Smooth muscle cell (in vitro differentiated cells): Measurements from ENCODE around the gene SH3BP4. TPM values are rescaled to one million over a fixed set of nuclear protein-coding genes. Genes with fewer than 3 reads are reported as not detected.

Experiments used
- DNase-seq: peaks from one replicate; lab custom pipeline; 2025; ENCODE audit not compliant: unreplicated experiment; lab: John Stamatoyannopoulos, UW
- H2AFZ ChIP-seq: fragments of 200-600 bp; sonication (generic); 2 replicates; pipeline ENCODE4 v1.6.0; 2016; ENCODE audit warnings: antibody characterized with exemption, low read depth, mild to moderate bottlenecking
- H3F3A ChIP-seq: fragments of 200-600 bp; sonication (generic); 2 replicates; pipeline ENCODE4 v1.6.0; 2017; ENCODE audit warnings: antibody characterized with exemption, low read depth
- H3K27ac ChIP-seq: fragments of 200-600 bp; sonication (generic); 2 replicates; pipeline ENCODE4 v1.5.1; 2016; ENCODE audit warnings: low read depth, mild to moderate bottlenecking
- H3K27me3 ChIP-seq: fragments of 200-600 bp; sonication (generic); 2 replicates; pipeline ENCODE4 v1.6.1; 2016; ENCODE audit warnings: low read depth, mild to moderate bottlenecking
- H3K36me3 ChIP-seq: fragments of 200-600 bp; sonication (generic); 2 replicates; pipeline ENCODE4 v1.5.1; 2016; ENCODE audit warnings: low read depth
- H3K4me1 ChIP-seq: fragments of 200-600 bp; sonication (generic); 2 replicates; pipeline ENCODE4 v1.5.1; 2016; ENCODE audit warnings: low read depth
- H3K4me2 ChIP-seq: fragments of 200-600 bp; sonication (generic); 2 replicates; pipeline ENCODE4 v1.6.0; 2016; ENCODE audit warnings: mild to moderate bottlenecking
- H3K4me3 ChIP-seq: fragments of 200-600 bp; sonication (generic); 2 replicates; pipeline ENCODE4 v1.5.1; 2016; ENCODE audit warnings: mild to moderate bottlenecking
- H3K79me2 ChIP-seq: fragments of 200-600 bp; sonication (generic); 2 replicates; pipeline ENCODE4 v1.6.0; 2016; ENCODE audit warnings: low read depth, mild to moderate bottlenecking
- H3K9ac ChIP-seq: fragments of 200-600 bp; sonication (generic); 2 replicates; pipeline ENCODE4 v1.6.0; 2016; ENCODE audit warnings: low read depth
- H3K9me3 ChIP-seq: fragments of 200-600 bp; sonication (generic); replicated peaks from 2 replicates; pipeline ENCODE4 v1.5.1; 2016; ENCODE audit warnings: low read depth
- H4K20me1 ChIP-seq: fragments of 200-600 bp; sonication (generic); 2 replicates; pipeline ENCODE4 v1.6.0; 2016; ENCODE audit warnings: low read depth
- WGBS: methylation state at CpG from one replicate; pipeline ENCODE4 v1.1.7; 2016; ENCODE audit warnings: low lambda C conversion rate; 5-methylcytosine and 5-hydroxymethylcytosine counted together
- polyA plus RNA-seq: library from polyadenylated mRNA; unstranded; fragments of >200 nt; fragmentation: Nextera tagmentation; extraction: Ambion mirVana; gene quantifications from 2 replicates; pipeline ENCODE4 v1.2.1, GENCODE V29; 2016
- total RNA-seq: library from RNA; depleted of rRNA; stranded (reverse); fragments of >200 nt; gene quantifications from 2 replicates; pipeline ENCODE4 v1.2.3, GENCODE V29; 2014
- TF ChIP-seq, protein P1 (sequence below): fragments of 200-600 bp; sonication (generic); IDR thresholded peaks from 2 replicates; pipeline ENCODE4 v1.5.1; 2017; ENCODE audit warnings: borderline replicate concordance, mild to moderate bottlenecking, antibody characterized with exemption; ENCODE audit not compliant: insufficient read depth, poor library complexity, severe bottlenecking

Gene SH3BP4
- total and polyA plus RNA-seq, 2 experiments from 2014 or later, result 38.9 to 47.7 TPM

DNA sequence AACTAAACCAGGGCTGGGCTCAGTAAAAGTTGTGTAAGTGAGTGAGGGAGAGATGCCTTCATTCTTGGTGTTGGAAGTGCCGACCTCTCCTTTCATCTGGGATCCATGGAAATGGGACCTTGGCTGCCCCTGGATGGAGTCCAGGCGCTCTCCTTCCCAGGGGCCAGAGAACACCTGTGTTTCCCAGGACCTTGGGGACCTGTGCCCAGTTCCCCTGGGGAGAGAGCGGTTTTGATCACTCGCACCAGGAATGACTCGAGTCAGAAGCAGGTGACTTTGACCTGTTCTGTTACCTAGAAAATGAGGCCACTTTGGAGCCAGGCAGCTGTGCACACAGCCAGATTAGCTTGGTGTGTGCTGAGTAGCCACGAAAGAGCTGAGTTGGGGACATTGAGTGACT lies 97.3 kb downstream of the SH3BP4 start:
- Histone ChIP-seq H3F3A (no peaks in the 10 kb centered on the region), H4K20me1 (peaks cover 89% of the 10 kb centered on the region), H3K27me3 (no peaks in the 10 kb centered on the region), H3K4me3 (no peak overlapping the region), H3K9me3 (no peaks in the 10 kb centered on the region), H3K27ac (no peak overlapping the region), H2AFZ (no peak overlapping the region), H3K9ac (no peak overlapping the region), H3K79me2 (peaks cover 18% of the 10 kb centered on the region), H3K4me1 (peaks cover 7% of the 10 kb centered on the region), H3K36me3 (no peaks in the 10 kb centered on the region), H3K4me2 (no peak overlapping the region)
- TF ChIP-seq, protein P1, sequence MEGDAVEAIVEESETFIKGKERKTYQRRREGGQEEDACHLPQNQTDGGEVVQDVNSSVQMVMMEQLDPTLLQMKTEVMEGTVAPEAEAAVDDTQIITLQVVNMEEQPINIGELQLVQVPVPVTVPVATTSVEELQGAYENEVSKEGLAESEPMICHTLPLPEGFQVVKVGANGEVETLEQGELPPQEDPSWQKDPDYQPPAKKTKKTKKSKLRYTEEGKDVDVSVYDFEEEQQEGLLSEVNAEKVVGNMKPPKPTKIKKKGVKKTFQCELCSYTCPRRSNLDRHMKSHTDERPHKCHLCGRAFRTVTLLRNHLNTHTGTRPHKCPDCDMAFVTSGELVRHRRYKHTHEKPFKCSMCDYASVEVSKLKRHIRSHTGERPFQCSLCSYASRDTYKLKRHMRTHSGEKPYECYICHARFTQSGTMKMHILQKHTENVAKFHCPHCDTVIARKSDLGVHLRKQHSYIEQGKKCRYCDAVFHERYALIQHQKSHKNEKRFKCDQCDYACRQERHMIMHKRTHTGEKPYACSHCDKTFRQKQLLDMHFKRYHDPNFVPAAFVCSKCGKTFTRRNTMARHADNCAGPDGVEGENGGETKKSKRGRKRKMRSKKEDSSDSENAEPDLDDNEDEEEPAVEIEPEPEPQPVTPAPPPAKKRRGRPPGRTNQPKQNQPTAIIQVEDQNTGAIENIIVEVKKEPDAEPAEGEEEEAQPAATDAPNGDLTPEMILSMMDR, result no peak
- WGBS, result 87% methylated on average over 6 of the region's 6 CpGs
- DNase-seq, result no peak

DNA sequence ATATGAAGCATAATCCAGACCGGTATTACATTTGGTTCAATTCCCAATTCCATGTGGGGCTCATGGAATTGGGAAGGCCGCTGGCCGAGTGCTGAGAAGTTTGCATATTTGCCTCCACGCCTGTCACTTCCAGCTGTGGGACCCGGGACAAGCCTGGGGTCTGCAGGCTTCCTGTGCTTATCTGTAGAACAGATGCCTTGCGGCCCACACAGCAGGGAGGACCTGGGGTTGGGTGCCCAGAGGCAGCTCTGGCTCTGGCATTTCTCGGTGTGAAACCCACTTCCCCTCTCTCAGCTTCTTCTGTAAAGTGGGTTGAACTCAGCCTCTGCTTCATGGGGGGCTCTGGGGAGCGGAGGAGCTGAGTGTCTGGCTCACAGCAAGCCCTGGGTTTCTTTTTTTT lies 97.9 kb downstream of the SH3BP4 start:
- Histone ChIP-seq H3K79me2 (peaks cover 12% of the 10 kb centered on the region), H3K4me3 (no peak overlapping the region), H3F3A (no peaks in the 10 kb centered on the region), H3K27ac (no peak overlapping the region), H3K4me1 (peaks cover 7% of the 10 kb centered on the region), H3K36me3 (no peaks in the 10 kb centered on the region), H3K9me3 (no peaks in the 10 kb centered on the region), H2AFZ (no peak overlapping the region), H3K27me3 (no peaks in the 10 kb centered on the region), H4K20me1 (peaks cover 89% of the 10 kb centered on the region), H3K9ac (no peak overlapping the region), H3K4me2 (no peak overlapping the region)
- TF ChIP-seq, protein P1, result no peak
- WGBS, result 68% methylated on average over 8 of the region's 8 CpGs
- DNase-seq, result no peak

DNA sequence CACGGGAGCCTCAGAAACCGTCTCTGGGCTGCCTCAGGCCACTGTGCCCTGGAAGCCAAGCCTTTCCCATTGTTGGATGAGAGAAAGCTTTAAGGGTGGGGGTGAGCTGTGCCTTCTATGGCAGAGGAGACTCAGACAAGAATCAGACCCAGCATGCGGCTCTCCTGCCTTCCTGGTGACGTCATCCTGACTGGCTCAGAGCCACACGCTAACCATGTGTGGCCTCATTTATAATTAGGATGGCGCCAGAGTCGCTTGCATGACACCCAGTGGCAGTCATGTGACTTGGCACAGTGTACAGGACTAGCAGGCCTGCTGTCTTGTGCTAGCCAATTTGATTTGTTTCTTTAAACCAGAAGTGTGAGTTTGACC lies 99.1 kb downstream of the SH3BP4 start:
- H3K79me2 ChIP-seq, result peaks cover 11% of the 10 kb centered on the region
- TF ChIP-seq, protein P1, result peak; percentile 19
- no peaks in the 10 kb centered on the region for H3K9me3 ChIP-seq
- H3F3A ChIP-seq, result peaks cover 4% of the 10 kb centered on the region
- peak overlapping the region; percentile 81 for H3K27ac ChIP-seq
- peaks cover 78% of the 10 kb centered on the region for H4K20me1 ChIP-seq
- peak overlapping the region; percentile 61 for H3K4me2 ChIP-seq
- peak overlapping the region; percentile 76 for H3K9ac ChIP-seq
- DNase-seq, result peak; percentile 53
- H3K27me3 ChIP-seq, result no peaks in the 10 kb centered on the region
- no peak overlapping the region for H2AFZ ChIP-seq
- 19% methylated on average over 7 of the region's 7 CpGs for WGBS
- H3K4me1 ChIP-seq, result peaks cover 7% of the 10 kb centered on the region
- peaks cover 3% of the 10 kb centered on the region for H3K36me3 ChIP-seq
- no peak overlapping the region for H3K4me3 ChIP-seq
